SIG-M5 treated with dmso at 0.1 percent for 504 hours (cell line): Measurements from ENCODE around the gene BTRC.
"Not testable (repeated sequence)": the region's sequence is repeated elsewhere in the genome, so short reads cannot be mapped to it uniquely, and the experiment has no call there.

Source experiments
- DNase-seq: peaks from one replicate; lab custom pipeline; 2025; ENCODE audit not compliant: unreplicated experiment; lab: John Stamatoyannopoulos, UW

Gene BTRC

DNA sequence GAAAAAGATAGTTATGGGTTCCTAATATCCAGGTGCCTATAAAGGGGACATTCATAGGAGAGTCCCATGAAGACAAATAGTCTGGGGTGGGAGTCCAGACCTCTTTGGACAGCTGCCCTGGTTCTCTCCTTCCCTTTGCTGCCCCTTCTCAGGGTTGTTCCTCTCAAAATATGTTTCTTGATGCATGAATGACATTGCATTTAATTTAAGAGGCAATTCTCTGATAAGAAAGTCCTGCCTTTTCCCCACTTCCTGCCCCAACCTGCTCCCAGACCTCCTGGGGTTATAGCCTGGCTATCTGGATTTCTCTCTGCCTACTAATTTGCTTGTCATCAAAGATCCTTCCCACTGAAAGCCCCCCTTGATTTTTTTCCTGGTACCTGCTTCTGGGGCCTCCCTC lies 12.5 kb upstream of the BTRC start:
- DNase-seq, result no peak

DNA sequence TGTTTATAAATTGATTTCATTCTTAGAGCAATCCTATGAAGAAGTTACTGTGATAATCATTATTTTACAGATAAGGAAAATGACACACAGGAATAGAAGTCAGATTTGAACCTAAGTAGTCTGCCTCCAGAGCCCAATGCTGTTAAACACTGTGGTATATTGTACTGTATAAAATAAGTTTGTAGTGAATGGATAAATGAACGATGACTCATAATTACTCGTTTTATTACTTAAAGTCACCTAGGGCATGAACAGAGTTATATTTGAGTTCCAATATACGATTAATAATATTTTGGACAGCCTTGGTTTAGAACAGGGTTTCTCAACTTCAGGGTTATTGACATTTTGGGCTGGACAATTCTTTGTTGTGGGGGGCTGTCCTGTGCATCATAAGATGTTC lies 7.8 kb upstream of the BTRC start:
- no peak for DNase-seq

DNA sequence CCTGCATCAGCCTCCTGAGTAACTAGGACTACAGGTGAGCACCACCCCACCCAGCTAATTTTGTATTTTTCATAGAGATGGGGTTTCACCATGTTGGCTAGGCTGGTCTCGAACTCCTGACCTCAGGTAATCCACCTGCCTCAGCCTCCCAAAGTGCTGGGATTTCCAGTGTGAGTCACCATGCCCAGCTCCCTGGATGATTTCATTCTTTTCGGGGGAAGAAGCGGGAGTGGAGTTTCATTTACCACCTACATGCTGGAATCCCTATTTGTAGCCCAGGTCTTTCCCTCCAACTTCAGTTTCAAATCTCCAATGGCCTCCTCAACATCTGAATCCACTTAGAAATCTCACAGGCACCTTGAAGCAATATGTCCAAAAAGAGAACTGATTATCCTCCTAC lies 2.9 kb upstream of the BTRC start:
- no peak for DNase-seq

DNA sequence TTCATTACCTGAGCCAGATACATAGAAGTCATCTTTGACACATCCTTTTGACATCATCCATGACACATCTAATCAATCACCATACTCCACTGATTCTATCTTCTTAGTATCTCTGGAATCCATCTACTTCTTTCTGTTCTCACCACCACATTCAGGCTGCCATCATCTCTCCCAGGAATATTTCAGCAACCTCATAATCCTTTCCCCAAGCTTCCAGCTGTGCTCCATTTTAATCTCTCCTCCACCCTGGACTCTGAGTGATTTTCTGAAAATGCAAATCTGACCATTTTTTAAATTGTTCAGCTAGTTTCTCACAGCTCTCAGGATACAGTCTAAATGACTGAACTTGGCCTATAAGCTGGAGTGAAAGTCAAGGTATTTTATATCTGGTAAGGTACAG lies 2.5 kb upstream of the BTRC start:
- DNase-seq, result no peak

DNA sequence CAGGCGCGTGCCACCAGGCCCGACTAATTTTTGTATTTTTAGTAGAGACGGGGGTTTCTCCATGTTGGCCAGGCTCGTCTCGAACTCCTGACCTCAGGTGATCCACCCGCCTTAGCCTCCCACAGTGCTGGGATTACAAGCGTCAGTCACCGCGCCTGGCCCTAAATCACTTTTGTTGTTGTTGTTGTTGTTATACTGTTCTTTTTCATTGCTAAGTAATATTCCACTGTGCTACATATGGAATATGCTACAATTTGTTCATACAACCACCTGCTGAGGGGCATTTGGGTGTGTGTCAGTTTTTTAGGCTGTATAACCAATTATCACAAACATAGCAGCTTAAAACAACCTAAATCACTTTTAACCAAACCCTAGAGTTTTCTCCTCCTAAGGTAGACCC lies 1.1 kb upstream of the BTRC start:
- DNase-seq, result not testable (repeated sequence)

DNA sequence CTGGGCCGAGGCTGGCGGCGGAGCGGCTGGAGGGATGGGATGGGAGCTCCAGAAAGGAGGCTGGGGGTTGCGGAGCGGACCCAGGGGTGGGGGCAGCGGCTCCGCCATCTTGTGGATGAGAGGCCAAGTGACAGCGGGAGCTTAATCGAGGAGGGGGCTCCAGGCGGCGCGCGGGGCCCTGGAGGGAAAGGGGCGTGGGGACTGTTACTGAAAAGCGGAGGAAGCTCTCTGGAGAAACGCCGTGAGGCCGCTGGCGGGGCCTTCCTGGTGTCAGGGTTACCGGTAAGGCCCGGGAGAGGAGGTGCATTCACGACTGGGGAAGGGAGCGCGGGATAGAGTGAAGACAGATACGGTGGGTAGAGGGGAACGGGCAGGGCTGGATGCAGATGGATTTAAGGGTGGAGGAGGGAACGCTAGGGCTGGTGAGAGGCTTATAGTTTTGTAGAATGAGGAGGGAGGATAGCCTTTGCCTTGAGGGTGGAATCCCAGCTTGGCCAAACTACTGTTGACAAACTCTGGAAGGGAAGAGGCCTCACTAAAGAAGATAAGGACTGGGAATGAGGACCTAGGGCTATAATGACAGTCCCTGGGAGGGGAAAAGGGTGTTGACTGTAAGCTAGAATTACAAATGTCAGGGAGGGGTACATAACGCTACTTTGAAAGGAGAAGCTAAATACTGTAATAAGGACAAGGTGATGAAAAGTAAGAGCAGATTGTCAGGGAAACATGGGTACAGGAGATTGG lies 535 bp downstream of the BTRC start:
- peak; percentile 31 for DNase-seq

DNA sequence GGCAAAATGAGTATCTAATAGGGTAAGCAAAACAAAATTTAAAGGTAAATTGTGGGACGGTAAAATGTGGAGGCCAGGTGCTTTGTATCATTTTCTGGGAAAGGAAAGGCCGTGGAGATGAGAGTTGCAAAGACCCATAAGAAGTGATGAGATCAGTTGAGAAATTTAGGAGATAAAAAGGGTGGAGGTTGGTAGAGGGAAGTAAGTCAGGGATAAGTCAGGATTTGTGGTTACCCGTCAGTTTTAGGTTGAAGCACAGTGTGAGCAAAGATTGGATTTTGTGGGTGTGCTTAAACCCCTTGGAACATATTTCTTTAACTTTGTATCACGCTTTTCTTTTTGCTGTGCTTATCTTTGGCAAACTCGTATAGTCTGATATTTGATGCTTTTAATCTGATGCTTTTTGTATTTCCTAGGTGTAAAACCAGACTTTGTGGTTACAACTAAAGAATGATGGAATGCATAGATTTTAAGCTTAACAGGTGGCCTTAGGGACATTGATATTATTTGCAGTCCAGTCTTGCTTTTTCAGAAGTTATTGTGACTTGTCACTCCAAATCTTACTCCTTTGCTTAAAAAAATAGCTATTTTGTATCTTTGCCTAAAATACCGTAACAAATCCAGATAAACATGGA lies 1.2 kb downstream of the BTRC start:
- DNase-seq, result no peak

DNA sequence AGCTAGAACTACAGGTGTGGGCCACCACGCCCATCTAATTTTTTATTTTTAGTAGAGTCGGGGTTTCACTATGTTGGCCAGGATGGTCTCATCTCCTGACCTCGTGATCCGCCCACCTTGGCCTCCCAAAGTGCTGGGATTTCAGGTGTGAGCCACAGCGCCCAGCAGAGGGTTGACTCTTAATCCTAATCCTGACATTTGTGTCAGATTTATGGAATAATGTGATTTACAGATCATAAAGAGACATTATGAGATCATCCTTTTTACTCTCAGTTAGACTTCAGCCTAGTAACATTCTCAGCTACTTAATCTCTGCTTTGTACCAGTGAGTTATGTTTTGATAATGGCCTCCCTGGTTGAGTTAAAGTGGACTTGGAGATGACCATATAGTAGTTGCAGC lies 2.2 kb downstream of the BTRC start:
- DNase-seq, result no peak

DNA sequence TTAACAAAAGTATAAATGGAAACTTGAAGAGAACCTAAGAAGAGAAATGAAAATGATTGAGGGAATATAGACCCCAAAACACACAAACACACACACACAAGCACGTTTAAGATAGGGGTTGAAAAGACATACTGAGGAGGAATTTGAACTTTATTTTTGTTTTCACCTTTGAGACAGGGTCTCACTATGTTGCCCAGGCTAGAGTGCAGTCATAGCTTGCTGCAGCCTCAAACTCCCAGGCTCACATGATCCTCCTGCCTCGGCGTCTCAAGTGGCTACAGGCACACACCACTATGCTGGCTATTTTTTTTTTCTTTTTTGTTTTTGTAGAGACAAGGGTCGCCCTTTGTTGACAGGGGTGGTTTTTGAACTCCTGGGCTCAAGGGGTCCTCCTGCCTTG lies 4.0 kb downstream of the BTRC start:
- no peak for DNase-seq

DNA sequence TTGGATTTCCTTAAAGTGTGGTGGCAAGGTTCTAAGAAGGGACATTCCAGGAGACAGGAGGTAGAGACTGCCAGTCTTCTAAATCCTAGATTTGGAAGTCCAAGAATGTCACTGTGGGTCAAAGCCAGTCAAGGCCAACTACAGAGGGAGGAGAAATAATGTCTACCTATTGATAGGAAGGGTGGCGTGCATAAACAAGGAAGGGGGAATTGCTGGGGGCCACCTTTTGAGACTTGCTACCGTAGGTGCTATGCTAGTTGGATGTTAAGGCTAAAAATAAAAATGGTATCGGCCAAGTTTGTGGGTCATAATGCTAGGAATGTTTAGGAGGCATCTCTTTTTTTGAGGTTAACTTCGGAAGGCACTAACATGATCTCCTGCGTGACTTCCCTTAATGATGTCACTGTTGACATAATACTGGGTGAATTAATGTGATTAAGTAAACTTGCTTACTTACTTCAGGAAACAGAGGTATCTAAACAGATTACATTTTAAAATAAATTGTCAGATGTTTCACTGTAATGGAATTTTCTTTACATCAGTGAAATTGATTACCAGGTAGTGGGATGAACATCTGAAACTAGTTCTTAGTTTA lies 4.8 kb downstream of the BTRC start:
- no peak for DNase-seq

DNA sequence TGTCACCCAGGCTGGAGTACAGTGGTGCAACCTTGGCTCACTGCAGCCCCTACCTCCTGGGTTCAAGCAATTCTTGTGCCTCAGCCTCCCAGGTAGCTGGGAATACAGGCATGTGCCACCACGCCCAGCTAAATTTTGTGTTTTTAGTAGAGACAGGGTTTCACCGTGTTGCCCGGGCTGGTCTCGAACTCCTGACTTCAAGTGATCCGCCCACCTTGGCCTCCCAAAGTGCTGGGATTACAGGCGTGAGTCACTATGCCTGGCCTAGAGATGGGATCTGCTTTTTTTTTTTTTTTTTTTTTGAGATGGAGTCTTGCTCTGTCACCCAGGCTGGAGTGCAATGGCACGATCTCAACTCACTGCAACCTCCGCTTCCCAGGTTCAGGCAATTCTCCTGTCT lies 6.1 kb downstream of the BTRC start:
- not testable (repeated sequence) for DNase-seq

DNA sequence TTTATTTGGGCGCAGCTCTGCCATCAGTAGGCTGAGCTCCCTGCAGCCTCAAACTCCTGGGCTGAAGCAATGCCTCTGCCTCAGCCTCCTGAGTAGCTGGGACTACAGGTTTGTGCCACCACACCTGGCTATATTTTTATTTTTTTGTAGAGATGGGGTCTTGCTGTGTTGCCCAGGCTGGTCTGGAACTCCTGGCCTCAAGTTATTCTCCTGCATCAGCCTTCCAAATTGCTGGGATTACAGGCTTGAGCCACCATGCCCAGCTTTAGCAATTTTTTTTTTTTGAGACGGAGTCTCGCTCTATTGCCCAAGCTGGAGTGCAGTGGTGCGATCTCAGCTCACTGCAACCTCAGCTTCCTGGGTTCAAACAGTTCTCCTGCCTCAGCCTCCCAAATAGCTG lies 6.9 kb downstream of the BTRC start:
- not testable (repeated sequence) for DNase-seq

DNA sequence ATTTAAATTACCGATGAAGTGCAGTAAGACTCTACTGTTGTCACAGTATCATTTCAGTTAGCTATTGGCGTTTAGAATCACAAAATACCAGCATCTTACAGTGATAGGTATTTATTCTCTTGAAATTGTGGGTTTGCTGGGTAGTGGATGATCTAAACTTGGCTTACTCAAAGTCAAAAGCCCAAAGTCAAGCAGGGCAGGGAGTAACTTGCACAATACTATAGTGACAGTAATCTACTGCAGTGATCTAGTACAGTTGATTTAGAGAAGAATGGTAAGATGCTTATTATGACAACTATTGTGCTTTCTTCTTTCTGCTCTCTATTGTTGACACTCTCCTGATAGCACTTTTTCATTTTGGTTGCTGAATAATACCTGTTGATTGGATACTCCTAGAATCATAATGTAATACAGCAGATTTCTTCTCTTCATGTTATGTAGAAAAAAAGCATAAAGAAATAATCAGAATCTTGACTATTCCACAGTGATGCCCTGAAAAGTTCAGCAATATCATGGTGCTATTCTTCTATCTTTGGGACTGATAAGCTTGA lies 10.0 kb downstream of the BTRC start:
- no peak for DNase-seq

DNA sequence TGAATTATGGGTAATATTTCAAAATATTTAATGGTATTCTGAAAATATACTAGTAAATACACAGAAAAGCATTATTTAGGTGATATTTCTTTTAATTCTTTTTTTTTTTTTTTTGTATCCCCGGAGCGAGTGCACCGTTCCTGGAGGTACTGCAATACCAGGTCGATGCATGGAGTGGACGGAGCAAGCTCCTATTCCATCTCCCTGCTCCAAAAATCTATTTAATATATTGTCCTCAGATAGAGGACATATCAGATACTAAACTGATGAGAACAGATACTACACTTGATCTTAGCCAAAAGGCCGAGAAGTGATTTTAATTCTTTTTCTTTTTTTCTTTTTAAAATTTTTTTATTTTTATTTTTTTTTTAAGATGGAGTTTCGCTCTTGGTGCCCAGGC lies 10.8 kb downstream of the BTRC start:
- no peak for DNase-seq

DNA sequence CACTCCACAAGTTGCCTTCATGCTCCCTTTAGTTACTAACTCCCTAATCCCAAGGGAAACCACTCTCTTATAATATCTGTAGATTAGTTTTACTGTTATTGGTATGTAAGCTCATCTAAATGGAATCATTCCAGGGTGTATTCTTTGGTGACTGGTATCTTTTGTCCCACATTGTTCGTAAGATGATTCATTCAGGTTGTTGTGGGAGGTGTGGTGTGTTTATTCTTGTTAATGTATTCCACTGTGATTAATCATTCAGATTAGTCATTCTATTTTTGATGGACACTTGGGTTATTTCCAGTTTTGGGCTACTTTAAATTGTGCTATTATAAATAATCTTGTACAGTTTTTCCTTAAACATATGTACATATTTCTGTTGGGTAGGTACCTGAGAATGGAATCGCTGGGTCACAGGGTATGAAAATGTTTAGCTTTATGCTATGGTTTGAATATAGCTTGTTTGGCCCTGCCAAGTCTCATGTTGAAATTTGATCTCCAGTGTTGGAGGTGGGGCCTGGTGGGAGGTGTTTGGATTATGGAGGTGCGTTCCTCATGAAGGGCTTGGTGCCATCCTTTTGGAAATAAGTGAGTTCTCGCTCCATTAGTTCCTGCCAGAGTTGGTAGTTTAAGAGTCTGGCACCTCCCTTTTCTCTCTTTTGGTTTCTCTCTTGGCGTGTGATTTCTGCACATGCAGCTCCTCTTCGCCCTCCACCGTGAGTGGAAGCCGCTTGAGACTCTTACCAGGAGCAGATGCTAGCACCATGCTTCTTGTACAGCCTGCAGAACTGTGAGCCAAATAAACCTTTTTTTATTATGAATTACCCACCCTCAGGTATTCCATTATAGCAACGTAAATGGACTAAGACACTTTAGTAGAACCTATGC lies 13.8 kb downstream of the BTRC start:
- DNase-seq, result no peak

DNA sequence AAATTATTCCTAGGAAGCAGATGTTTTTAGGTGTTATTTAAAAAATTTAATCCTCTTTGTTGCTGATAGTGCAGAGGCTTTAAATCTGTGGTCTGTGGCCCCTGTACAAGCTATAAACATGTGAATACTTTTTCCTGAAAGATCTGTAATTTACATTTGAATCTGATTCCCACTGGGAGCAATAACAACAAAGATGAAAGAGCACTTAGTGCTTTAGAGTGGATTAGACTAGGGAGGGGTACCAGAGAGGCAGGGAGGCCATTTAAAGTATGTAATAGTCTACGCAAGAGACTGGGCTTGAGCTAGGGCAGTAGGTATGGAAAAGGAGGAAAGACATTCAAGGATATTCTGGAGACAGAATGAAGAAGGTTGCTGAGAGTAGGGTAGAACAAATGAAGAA lies 19.1 kb downstream of the BTRC start:
- no peak for DNase-seq

DNA sequence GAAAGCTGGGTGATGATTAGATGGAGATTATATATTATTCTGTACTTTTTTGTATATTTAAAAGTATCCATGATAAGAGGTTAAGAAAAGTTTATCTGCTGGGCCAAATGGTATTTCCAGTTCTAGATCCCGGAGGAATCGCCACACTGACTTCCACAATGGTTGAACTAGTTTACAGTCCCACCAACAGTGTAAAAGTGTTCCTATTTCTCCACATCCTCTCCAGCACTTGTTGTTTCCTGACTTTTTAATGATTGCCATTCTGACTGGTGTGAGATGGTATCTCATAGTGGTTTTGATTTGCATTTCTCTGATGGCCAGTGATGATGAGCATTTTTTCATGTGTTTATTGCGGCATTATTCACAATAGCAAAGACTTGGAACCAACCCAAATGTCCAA lies 20.0 kb downstream of the BTRC start:
- DNase-seq, result not testable (repeated sequence)

DNA sequence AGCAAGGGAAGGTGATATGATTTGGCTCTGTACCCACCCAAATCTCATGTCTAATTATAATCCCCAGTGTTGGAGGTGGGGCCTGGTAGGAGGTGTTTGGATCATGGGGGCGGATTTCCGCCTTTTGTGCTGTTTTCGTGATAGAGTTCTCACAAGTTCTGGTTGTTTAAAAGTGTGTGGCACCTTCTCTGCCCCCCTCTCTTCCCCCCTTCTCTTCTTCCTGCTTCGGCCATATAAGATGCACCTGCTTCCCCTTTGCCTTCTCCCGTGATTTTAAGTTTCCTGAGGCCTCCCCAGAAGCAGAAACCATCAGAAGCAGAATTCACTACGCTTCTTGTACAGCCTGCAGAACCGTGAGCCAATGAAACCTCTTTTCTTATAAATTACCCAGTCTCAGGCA lies 21.1 kb downstream of the BTRC start:
- DNase-seq, result no peak

DNA sequence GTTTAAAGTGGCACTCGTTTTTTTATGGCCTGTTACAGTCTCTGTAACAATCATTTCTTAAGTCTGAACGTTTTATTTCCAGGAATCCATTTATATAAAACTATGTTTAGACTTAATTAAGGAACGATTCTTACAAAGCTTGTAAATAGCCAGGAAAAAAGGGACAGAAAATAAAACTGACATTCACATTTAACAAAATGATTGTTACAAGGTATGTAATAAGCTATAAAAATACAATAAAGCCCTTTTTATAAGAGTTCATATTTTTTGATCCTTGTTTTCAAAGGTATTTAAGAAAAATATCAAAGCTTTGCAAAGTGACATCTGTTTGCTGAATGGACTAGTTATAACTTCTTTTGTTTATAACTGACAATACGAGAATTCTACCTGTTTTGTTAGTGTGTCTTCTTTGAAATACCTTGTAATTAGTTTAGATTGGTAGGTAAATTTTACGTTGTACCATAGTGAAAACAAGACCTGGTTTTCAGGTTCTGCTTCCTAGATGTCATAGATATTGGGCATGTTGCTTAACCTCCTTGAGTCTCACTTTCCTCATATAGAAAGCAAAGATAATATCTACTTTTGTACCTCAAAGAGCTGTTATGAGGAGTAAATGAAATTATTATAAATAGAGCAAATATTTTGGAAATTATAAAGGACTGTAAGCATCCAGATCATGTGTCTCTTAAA lies 25.8 kb downstream of the BTRC start:
- DNase-seq, result peak; percentile 30

DNA sequence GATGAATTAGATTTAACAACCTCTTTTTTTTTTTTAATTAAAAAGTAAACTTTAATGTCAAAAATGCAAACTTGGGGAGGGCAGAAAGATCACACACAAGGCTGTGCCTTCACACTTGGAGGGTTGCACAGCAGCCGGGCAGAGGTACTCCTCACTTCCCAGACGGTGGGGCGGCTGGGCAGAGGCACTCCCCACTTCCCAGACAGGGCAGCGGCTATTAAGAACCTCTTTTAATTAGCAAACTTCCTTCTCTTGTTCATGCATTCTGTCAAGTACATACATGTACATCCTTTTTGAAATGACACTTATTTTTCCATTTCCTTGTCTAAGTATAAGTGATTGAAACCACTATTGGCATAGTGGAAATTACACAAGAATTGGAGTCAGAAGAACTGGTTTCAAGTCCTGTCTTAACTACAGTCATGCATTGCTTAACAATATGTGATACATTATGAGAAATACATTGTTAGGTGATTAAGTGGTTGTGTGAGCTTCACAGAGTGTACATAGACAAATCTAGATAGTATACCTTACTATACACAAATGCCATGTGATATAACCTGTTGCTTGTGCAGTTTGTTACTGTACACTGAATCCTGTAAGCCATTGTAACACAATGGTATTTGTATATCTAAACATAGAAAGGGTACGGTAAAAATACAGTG lies 26.5 kb downstream of the BTRC start:
- peak; percentile 27 for DNase-seq
